Activated CD8-positive, alpha-beta T cell treated with anti-CD3 and anti-CD28 coated beads for 36 hours (primary cell): Measurements from ENCODE around the gene CUL4B. TPM values are rescaled to one million over a fixed set of nuclear protein-coding genes. Genes with fewer than 3 reads are reported as not detected.

ENCODE experiments used
- ATAC-seq: fragments of 200-7000 bp; cut with Tn5 transposase; one replicate; pipeline ENCODE4 v1.10.0; 2021; ENCODE audit warnings: mild to moderate bottlenecking, moderate library complexity
- CTCF ChIA-PET: fragments of 350-600 bp; sonication (Branson Sonifier 250); formaldehyde crosslinking; loops from one replicate; lab custom pipeline; 2021; ENCODE audit warnings: antibody characterized with exemption; lab: Charles Lee
- POLR2A ChIA-PET: fragments of 350-600 bp; sonication (Branson Sonifier 250); formaldehyde crosslinking; loops from one replicate; lab custom pipeline; 2021; ENCODE audit warnings: antibody characterized with exemption; lab: Charles Lee
- DNase-seq: peaks from one replicate; pipeline ENCODE4 v3.0.0-alpha.2; 2020
- H3K27ac Mint-ChIP-seq: one replicate; pipeline ENCODE4 v1.8.0; 2021; ENCODE audit warnings: mild to moderate bottlenecking, mixed read lengths
- H3K27me3 Mint-ChIP-seq: one replicate; pipeline ENCODE4 v1.8.0; 2021; ENCODE audit warnings: mixed read lengths
- H3K36me3 Mint-ChIP-seq: one replicate; pipeline ENCODE4 v1.8.0; 2021; ENCODE audit warnings: low read depth, mixed read lengths
- H3K4me1 Mint-ChIP-seq: one replicate; pipeline ENCODE4 v1.8.0; 2021; ENCODE audit warnings: low read depth, mixed read lengths
- H3K4me3 Mint-ChIP-seq: one replicate; pipeline ENCODE4 v1.8.0; 2021; ENCODE audit warnings: mild to moderate bottlenecking, moderate library complexity, mixed read lengths
- H3K9me3 Mint-ChIP-seq: one replicate; pipeline ENCODE4 v1.8.0; 2021; ENCODE audit warnings: mixed read lengths
- intact Hi-C: fragments of 100-400 bp; cut with micrococcal nuclease; formaldehyde crosslinking; loops from one replicate; pipeline ENCODE4 v1.10.0; 2022
- total RNA-seq, 2 experiments: library from RNA; stranded (reverse); gene quantifications; one replicate each; pipeline ENCODE4 v1.2.3, GENCODE V29; 2021
- TF ChIP-seq, protein P1 (sequence below): fragments of 200-600 bp; IDR thresholded peaks from one replicate; pipeline ENCODE4 v1.8.0; 2022; ENCODE audit warnings: antibody characterized with exemption, mild to moderate bottlenecking

CUL4B gene
- total RNA-seq, 2 experiments from 2014 or later, result 39.1 to 39.8 TPM

DNA sequence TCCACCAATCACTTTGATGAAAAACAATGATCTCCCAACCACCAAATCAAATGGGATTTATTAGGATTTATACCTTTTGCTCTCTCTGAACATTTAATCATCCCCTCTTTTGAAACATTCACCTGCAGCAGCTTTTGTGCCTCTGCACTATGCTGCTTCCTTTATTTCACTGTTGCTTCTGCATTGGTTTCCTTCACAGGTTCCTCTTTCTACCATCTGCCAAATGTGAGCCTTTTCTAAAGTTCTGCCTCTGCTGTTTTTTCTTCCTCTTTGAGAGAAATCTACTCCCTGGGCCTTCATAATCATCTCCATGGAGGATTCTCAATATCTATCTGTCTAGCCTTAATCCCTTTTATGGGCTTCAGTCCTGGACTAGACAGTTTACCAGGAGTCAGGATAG lies 24.7 kb downstream of the CUL4B start:
- DNase-seq, result no peak
- Mint-ChIP-seq H3K36me3 (peaks cover 18% of the 10 kb centered on the region), H3K4me3 (no peak overlapping the region), H3K27ac (no peak overlapping the region), H3K4me1 (no peaks in the 10 kb centered on the region), H3K27me3 (no peaks in the 10 kb centered on the region), H3K9me3 (no peaks in the 10 kb centered on the region)
- intact Hi-C loops, result no loop called here
- TF ChIP-seq, protein P1, sequence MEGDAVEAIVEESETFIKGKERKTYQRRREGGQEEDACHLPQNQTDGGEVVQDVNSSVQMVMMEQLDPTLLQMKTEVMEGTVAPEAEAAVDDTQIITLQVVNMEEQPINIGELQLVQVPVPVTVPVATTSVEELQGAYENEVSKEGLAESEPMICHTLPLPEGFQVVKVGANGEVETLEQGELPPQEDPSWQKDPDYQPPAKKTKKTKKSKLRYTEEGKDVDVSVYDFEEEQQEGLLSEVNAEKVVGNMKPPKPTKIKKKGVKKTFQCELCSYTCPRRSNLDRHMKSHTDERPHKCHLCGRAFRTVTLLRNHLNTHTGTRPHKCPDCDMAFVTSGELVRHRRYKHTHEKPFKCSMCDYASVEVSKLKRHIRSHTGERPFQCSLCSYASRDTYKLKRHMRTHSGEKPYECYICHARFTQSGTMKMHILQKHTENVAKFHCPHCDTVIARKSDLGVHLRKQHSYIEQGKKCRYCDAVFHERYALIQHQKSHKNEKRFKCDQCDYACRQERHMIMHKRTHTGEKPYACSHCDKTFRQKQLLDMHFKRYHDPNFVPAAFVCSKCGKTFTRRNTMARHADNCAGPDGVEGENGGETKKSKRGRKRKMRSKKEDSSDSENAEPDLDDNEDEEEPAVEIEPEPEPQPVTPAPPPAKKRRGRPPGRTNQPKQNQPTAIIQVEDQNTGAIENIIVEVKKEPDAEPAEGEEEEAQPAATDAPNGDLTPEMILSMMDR, result no peak
- ChIA-PET CTCF (no interaction called here), POLR2A (no interaction called here)
- no peak for ATAC-seq

DNA sequence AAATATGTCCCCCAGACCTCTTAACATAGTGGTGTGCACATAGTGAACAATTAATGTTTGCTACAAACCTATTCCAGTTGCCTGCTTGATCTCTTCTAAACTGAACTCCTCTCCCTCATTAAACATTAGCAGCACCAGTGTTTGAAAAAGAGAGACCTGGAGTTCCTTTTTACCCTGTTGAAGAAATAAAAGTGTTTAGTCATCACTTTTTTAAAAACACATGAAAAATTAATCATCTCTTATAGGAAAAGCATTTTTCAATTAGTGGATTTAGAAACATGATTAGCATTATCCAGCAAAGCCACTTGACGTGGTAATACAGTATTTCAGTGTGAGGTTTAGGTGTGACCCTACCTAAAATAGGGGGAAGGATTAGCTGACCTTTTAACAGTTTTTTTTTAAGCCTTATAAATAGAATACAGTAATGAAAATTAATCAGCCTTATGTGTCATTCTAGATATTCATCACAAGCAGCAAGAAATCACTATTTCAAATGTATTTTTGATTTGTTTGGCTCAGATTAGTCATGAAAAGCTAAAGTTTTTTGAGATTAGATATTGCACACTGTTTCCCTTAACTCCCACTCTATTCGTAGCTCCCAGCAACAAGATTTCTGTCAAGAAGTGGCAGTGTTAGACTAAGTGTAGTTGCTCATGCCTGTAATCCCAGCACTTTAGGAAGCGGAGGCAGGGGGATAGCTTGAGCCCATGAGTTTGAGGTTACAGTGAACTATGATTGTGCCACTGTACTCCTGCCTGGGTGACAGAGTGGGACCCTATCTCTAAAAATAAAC lies 26.2 kb downstream of the CUL4B start:
- ChIA-PET CTCF (no interaction called here), POLR2A (no interaction called here)
- intact Hi-C loops, result no loop called here
- Mint-ChIP-seq H3K4me3 (no peak overlapping the region), H3K9me3 (no peaks in the 10 kb centered on the region), H3K4me1 (no peaks in the 10 kb centered on the region), H3K36me3 (peaks cover 15% of the 10 kb centered on the region), H3K27me3 (no peaks in the 10 kb centered on the region), H3K27ac (no peak overlapping the region)
- no peak for DNase-seq
- ATAC-seq, result no peak
- TF ChIP-seq, protein P1, result no peak

DNA sequence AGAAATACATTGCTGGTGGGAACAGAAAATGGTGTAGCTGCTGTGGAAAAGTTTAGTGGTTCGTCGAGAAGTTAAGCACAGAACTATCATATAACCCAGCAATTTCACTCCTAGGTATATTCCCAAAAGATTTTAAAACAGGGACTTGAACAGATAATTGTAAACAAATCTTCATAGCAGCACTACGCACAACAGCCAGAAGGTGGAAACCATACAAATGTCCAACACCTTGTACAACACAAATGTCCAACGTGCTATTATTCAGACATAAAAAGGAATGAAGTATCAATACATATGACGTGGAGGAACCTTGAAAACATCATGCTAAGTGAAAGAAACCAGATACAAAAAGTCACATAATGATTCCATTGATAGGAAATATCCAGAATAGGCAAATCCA lies 37.9 kb downstream of the CUL4B start:
- Mint-ChIP-seq H3K27me3 (no peaks in the 10 kb centered on the region), H3K36me3 (peaks cover 2% of the 10 kb centered on the region), H3K9me3 (no peaks in the 10 kb centered on the region), H3K27ac (no peak overlapping the region), H3K4me3 (no peak overlapping the region), H3K4me1 (no peaks in the 10 kb centered on the region)
- CTCF ChIA-PET, result no interaction called here
- no peak for ATAC-seq
- intact Hi-C loops, result no loop called here
- DNase-seq, result no peak
- POLR2A ChIA-PET, result no interaction called here
- TF ChIP-seq, protein P1, result no peak

DNA sequence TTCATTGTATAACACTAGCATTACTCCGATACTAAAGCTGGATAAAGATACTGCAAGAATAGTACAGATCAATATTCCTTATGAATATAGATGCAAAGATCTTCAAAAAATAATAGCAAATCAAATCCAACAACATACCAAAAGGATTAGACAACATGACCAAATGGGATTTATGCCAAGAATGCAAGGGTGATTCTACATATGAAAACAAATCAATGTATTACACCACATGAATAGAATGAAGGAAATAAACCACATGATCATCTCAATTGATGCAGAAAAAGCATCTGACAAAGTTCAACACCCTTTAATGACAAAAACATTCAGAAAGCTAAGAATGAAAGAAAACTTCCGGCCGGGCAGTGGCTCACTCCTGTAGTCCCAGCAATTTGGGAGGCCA lies 42.8 kb downstream of the CUL4B start:
- no peaks in the 10 kb centered on the region for H3K9me3 Mint-ChIP-seq
- no peaks in the 10 kb centered on the region for H3K4me1 Mint-ChIP-seq
- ATAC-seq, result no peak
- ChIA-PET POLR2A (no interaction called here), CTCF (no interaction called here)
- intact Hi-C loops, result no loop called here
- no peaks in the 10 kb centered on the region for H3K27me3 Mint-ChIP-seq
- H3K4me3 Mint-ChIP-seq, result no peak overlapping the region
- peaks cover 2% of the 10 kb centered on the region for H3K36me3 Mint-ChIP-seq
- TF ChIP-seq, protein P1, result no peak
- no peak overlapping the region for H3K27ac Mint-ChIP-seq
- no peak for DNase-seq

DNA sequence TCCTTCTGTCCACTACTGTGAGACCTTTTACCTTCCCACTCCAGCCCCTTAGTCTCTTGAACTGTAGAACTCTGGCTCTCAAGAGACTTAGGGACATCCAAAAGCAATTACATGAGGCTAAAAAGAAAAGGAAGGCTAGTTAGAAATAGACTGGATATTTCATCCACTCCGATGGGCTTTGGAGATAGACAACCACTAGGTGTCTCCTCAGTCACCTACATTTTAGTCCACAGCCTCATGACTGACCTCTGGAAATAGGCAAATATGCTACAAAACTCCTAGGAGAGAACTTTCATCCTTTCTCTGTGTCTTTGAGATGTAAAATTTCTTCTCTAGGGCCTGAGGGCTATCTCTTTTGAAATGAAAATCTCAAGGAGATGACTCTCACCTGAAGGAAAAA lies 46.5 kb downstream of the CUL4B start:
- no peaks in the 10 kb centered on the region for H3K4me1 Mint-ChIP-seq
- H3K9me3 Mint-ChIP-seq, result no peaks in the 10 kb centered on the region
- no peak for DNase-seq
- TF ChIP-seq, protein P1, result no peak
- no peaks in the 10 kb centered on the region for H3K36me3 Mint-ChIP-seq
- CTCF ChIA-PET, result interaction anchor here (0.6 to 1.1 kb wide), 4 partner anchors 15 to 149 kb away, joined by 3 to 5 read pairs (median 3); partner anchors contain the start of gene CUL4B
- H3K4me3 Mint-ChIP-seq, result no peak overlapping the region
- intact Hi-C loops, result no loop called here
- ATAC-seq, result no peak
- H3K27me3 Mint-ChIP-seq, result no peaks in the 10 kb centered on the region
- POLR2A ChIA-PET, result no interaction called here
- no peak overlapping the region for H3K27ac Mint-ChIP-seq
